Breast epithelium (tissue), 4 donors: ENCODE data around the gene SHISA6. TPM values are rescaled to one million over a fixed set of nuclear protein-coding genes. Genes with fewer than 3 reads are reported as not detected.

Experiments used
- DNase-seq, 2 donors: peaks; one replicate each; pipeline ENCODE4 v3.0.0-alpha.2; 2019; ENCODE audit warnings: low spot score in 2 of 2
- H3K27ac ChIP-seq, 2 donors: fragments of 200-600 bp; sonication (generic) in 1 of 2; one replicate each; pipeline ENCODE4 v1.5.1; 2016 to 2019; ENCODE audit warnings: mild to moderate bottlenecking in 1 of 2
- H3K27me3 ChIP-seq, 2 donors: fragments of 200-600 bp; sonication (generic) in 1 of 2; one replicate each; pipeline versions ENCODE4 v1.5.1 to v1.6.0; 2017 to 2019; ENCODE audit warnings: control low read depth in 1 of 2, mild to moderate bottlenecking in 1 of 2
- H3K36me3 ChIP-seq: fragments of 200-600 bp; one replicate; pipeline ENCODE4 v1.5.1; 2019
- H3K4me1 ChIP-seq, 2 donors: fragments of 200-600 bp; sonication (generic); one replicate each; pipeline ENCODE4 v1.5.1; 2016 to 2019; ENCODE audit warnings: control low read depth in 1 of 2
- H3K4me3 ChIP-seq, 3 donors: fragments of 200-600 bp; sonication (generic); 1 replicate in 2 of 3; 2 replicates in 1 of 3; pipeline ENCODE4 v1.5.1; 2016 to 2019; ENCODE audit warnings: mild to moderate bottlenecking in 3 of 3, moderate library complexity in 2 of 3
- H3K9me3 ChIP-seq, 2 donors: fragments of 200-600 bp; sonication (generic) in 1 of 2; one replicate each; pipeline ENCODE4 v1.5.1; 2016 to 2019; ENCODE audit warnings: control low read depth in 1 of 2
- POLR2A ChIP-seq: fragments of 450-650 bp; IDR thresholded peaks from one replicate; pipeline ENCODE4 v1.6.1; 2016; ENCODE audit warnings: antibody characterized with exemption, mild to moderate bottlenecking, moderate library complexity
- POLR2AphosphoS5 ChIP-seq, 3 donors: sonication (generic); formaldehyde crosslinking; IDR thresholded peaks; one replicate each; pipeline ENCODE4 v1.6.1; 2017; ENCODE audit warnings: antibody characterized with exemption in 3 of 3
- intact Hi-C: fragments of 100-400 bp; cut with DNase I; formaldehyde crosslinking; loops from one replicate; pipeline ENCODE4 v1.15.1; 2023; ENCODE audit warnings: low total_unique reads
- total RNA-seq, 3 donors: library from RNA; depleted of rRNA; stranded (reverse); fragments of >200 nt; gene quantifications; one replicate each; pipeline ENCODE4 v1.1.0, GENCODE V29; 2016
- TF ChIP-seq, protein P1 (sequence below), 3 donors: fragments of 450-650 bp; IDR thresholded peaks; one replicate each; pipeline ENCODE4 v1.5.1; 2016 to 2017; ENCODE audit warnings: antibody characterized with exemption in 3 of 3, mild to moderate bottlenecking in 3 of 3, moderate library complexity in 3 of 3

Gene SHISA6
- total RNA-seq, 3 donors from 2014 or later = 0.44 to 5.3 (median 3.3) TPM

DNA sequence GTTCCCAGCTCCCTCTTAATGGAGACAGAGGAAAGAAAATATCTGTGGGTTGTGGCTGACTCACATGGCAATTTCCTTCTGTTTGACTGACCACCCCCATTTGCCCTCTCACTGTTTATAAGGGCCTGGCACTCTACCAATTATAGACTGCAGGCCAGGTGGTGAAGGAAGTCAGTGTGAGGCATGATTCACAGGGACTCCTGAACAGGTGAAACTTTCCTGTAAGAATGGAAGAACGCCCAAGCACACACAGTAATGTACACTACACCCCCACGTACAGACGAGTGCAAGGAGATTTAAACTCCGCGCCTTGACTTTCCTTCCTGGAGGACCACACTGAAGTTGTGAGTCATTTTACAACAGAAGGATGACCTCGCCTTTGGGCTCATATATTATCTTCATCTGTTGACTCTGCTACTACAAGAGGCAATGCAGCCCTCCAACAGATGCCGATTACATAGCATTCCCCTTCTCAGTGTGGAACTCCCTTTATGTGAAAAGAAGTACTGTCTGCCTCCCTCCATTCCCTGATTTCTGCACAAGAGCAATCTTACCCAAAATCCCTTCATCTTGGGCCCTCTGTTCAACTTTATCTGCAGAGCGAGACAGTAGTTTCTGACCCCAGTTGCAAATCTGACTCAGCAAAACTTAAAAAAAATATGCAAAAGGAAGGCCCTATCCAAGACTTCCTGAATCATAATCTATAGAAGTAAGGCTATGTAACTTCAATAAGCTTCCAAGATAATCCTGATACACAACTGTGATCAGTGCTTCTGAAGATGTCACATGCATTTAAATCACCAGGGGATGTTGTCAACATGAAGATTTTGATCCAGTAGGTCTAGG, 163.6 kb downstream of the SHISA6 start:
- no peak overlapping the region for H3K4me3 ChIP-seq
- peaks cover 13 to 26% of the 10 kb centered on the region in 2 donors for H3K9me3 ChIP-seq
- no peak overlapping the region for H3K27ac ChIP-seq
- intact Hi-C loops = no loop called here
- no peak for DNase-seq
- no peaks in the 10 kb centered on the region for H3K4me1 ChIP-seq
- TF ChIP-seq POLR2A = no peak
- TF ChIP-seq, protein P1, sequence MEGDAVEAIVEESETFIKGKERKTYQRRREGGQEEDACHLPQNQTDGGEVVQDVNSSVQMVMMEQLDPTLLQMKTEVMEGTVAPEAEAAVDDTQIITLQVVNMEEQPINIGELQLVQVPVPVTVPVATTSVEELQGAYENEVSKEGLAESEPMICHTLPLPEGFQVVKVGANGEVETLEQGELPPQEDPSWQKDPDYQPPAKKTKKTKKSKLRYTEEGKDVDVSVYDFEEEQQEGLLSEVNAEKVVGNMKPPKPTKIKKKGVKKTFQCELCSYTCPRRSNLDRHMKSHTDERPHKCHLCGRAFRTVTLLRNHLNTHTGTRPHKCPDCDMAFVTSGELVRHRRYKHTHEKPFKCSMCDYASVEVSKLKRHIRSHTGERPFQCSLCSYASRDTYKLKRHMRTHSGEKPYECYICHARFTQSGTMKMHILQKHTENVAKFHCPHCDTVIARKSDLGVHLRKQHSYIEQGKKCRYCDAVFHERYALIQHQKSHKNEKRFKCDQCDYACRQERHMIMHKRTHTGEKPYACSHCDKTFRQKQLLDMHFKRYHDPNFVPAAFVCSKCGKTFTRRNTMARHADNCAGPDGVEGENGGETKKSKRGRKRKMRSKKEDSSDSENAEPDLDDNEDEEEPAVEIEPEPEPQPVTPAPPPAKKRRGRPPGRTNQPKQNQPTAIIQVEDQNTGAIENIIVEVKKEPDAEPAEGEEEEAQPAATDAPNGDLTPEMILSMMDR (IDR thresholded peaks at IDR 0.05) = no peak
- no peak for TF ChIP-seq POLR2AphosphoS5 (IDR thresholded peaks at IDR 0.05)
- H3K27me3 ChIP-seq = peaks cover 0 to 3% of the 10 kb centered on the region in 2 donors
- no peaks in the 10 kb centered on the region for H3K36me3 ChIP-seq

DNA sequence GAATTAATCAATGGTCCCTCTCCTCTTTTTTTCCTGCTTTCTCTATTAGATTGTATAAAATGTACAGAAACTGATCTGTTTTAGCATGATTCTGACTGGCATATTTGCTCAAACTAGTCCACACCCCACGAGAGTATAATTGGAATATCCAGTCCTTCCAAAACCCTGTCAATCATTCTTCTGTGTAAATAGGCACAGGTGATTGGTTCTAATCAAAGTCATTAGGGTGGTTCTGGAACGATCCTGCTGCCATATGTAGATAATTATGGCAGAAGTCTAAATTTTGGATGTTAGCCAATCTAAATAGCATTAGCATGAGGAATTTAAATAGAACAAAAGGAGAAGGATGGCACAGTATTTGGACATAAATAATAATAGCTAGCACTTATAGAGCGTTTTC, 165.7 kb downstream of the SHISA6 start:
- Histone ChIP-seq H3K27ac (no peak overlapping the region), H3K36me3 (no peaks in the 10 kb centered on the region), H3K9me3 (peaks cover 9 to 15% of the 10 kb centered on the region in 2 donors), H3K4me3 (no peak overlapping the region), H3K4me1 (no peaks in the 10 kb centered on the region), H3K27me3 (peaks cover 0 to 3% of the 10 kb centered on the region in 2 donors)
- TF ChIP-seq POLR2A (no peak), POLR2AphosphoS5 (IDR thresholded peaks at IDR 0.05) (no peak)
- TF ChIP-seq, protein P1 (IDR thresholded peaks at IDR 0.05) = no peak
- no peak for DNase-seq
- intact Hi-C loops = no loop called here

DNA sequence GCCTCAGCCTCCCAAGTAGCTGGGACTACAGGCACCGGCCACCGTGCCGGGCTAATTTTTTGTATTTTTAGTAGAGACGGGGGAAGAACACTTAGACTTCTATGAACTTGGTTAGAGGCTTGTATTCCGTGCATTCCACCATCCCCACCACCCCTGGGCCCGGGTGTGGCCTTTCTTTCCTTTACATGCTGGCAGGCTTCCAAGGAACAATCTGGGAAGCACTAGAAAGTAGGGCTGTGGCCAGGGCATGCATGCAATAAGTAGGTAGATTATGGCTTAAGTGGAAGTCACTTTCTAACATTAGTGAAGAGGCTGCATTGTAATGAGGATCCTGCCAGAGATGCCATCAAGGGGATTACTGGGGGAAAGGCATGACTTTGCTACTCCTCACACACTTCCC, 171.6 kb downstream of the SHISA6 start:
- intact Hi-C loops = no loop called here
- no peaks in the 10 kb centered on the region for H3K4me1 ChIP-seq
- no peaks in the 10 kb centered on the region for H3K27me3 ChIP-seq
- H3K27ac ChIP-seq = no peak overlapping the region
- no peak for DNase-seq
- TF ChIP-seq POLR2AphosphoS5 (IDR thresholded peaks at IDR 0.05) (no peak), POLR2A (no peak)
- TF ChIP-seq, protein P1 (IDR thresholded peaks at IDR 0.05) = no peak
- H3K9me3 ChIP-seq = no peaks in the 10 kb centered on the region
- no peaks in the 10 kb centered on the region for H3K36me3 ChIP-seq
- H3K4me3 ChIP-seq = no peak overlapping the region

DNA sequence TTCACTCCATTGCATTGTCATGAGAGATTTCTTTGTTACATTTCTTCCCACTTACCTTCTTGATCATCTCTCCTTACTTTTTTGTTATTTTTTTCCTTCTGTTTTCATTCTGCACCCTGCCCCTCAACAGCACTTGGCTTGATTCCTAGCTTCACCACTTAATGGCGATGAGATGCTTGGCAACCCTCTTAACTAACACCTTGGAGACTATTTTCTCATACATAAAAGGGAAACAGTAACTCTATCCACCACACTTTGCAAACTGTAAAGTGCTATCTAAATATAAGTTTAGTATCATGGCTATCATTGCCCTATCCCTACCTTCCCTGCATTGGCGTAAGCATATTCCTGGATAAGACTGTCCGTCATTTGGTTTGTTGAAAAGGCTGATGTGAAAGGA, 177.3 kb downstream of the SHISA6 start:
- no peak overlapping the region for H3K27ac ChIP-seq
- no peak overlapping the region for H3K4me3 ChIP-seq
- TF ChIP-seq POLR2AphosphoS5 (IDR thresholded peaks at IDR 0.05) = no peak
- TF ChIP-seq, protein P1 (IDR thresholded peaks at IDR 0.05) = no peak
- TF ChIP-seq POLR2A = no peak
- H3K36me3 ChIP-seq = no peaks in the 10 kb centered on the region
- no peaks in the 10 kb centered on the region for H3K27me3 ChIP-seq
- H3K9me3 ChIP-seq = no peaks in the 10 kb centered on the region
- no peaks in the 10 kb centered on the region for H3K4me1 ChIP-seq
- no peak for DNase-seq
- intact Hi-C loops = no loop called here

DNA sequence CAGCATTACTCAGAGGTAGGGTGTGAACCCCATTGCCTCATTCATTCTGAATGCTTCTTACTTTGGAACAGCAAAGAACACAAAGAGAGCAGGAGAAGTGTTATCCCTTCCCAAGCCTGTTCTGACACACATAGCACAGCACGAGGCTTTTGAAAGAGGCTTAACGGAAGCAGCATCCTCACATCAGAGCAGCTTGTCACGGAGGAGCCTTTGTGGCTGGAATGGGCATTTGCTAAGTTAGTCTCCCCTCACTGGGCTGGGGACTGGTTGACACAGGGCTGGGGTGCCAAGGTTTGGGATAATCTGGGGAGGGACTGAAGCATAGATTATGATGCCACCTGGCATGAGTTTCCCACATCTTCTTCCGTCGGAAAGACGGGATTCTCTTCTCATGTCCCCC, 189.7 kb downstream of the SHISA6 start:
- intact Hi-C loops = no loop called here
- Histone ChIP-seq H3K9me3 (peaks cover 0 to 17% of the 10 kb centered on the region in 2 donors), H3K4me3 (no peak overlapping the region), H3K4me1 (no peaks in the 10 kb centered on the region), H3K27me3 (no peaks in the 10 kb centered on the region), H3K27ac (no peak overlapping the region), H3K36me3 (no peaks in the 10 kb centered on the region)
- no peak for DNase-seq
- TF ChIP-seq, protein P1 (IDR thresholded peaks at IDR 0.05) = no peak
- TF ChIP-seq POLR2AphosphoS5 (IDR thresholded peaks at IDR 0.05) (no peak), POLR2A (no peak)
